HG03354 (cell line): ENCODE data around the gene RGMB.

Source experiments
- ATAC-seq: cut with Tn5 transposase; IDR thresholded peaks from one replicate; pipeline ENCODE4 v1.9.1; 2021; ENCODE audit warnings: mild to moderate bottlenecking; ENCODE audit not compliant: unreplicated experiment, poor library complexity, severe bottlenecking

RGMB gene

GRCh38 chr5:98807806-98808205 lies 34.3 kb downstream of the RGMB start:
- ATAC-seq = no peak

GRCh38 chr5:98810206-98810605 lies 36.7 kb downstream of the RGMB start:
- no peak for ATAC-seq

- no peak for ATAC-seq
Observed at GRCh38 chr5:98813755-98814154, 40.3 kb downstream of the RGMB start.

- ATAC-seq = no peak
Observed at GRCh38 chr5:98816582-98817222, 43.2 kb downstream of the RGMB start.

GRCh38 chr5:98825582-98826375 lies 52.3 kb downstream of the RGMB start:
- ATAC-seq = peak; percentile 72

GRCh38 chr5:98827161-98827560 lies 53.7 kb downstream of the RGMB start:
- ATAC-seq = peak; percentile 70

- no peak for ATAC-seq
Observed at GRCh38 chr5:98827588-98828284, 54.3 kb downstream of the RGMB start.

GRCh38 chr5:98836175-98836574 lies 62.7 kb downstream of the RGMB start:
- no peak for ATAC-seq

GRCh38 chr5:98839469-98840383 lies 66.3 kb downstream of the RGMB start:
- peak; percentile 59 for ATAC-seq

GRCh38 chr5:98840946-98841345 lies 67.5 kb downstream of the RGMB start:
- ATAC-seq = no peak

- no peak for ATAC-seq
Observed at GRCh38 chr5:98843481-98843880, 70.0 kb downstream of the RGMB start.

GRCh38 chr5:98844865-98845264 lies 71.4 kb downstream of the RGMB start:
- no peak for ATAC-seq

GRCh38 chr5:98845878-98846277 lies 72.4 kb downstream of the RGMB start:
- no peak for ATAC-seq
